Measurements from ENCODE around the gene PCP2.

Gene PCP2

DNA sequence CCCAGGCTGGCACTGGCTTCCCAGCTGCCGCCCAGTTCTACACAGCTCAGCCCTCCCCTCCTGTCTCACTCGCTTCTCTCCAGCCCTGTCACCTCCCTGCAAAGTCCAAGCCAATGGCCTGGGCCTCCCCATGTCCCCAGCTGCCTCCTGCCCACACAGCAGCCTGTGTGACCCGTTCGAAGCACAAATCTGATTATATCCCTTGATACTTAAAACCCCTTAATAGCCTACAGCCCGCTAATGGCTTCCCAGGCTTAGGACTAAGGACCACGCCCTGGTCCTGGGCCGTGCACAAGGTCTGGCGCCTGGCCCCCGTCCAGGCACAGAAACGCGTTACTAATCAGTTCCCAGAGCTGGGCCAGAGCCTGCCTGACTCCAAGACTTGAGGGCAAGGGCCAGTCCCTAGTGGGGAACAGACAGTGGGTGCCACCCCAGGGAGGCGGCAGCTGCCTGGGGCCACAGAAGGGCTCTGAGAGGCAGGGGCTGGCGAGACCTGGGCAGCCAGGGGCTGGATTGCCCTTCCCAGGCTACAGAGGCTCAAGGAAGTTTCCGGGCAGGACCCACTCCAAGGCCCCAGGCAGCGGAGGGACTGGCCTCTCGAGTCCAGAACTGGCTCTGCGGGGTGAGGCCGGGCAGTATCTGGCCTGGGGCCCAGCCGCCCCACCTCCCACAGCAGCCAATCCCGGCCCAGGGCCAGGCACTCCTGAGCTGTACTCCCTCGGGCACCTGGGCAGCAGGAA is 14.6 kb downstream of the PCP2 start:
- no peak for DNase-seq

DNA sequence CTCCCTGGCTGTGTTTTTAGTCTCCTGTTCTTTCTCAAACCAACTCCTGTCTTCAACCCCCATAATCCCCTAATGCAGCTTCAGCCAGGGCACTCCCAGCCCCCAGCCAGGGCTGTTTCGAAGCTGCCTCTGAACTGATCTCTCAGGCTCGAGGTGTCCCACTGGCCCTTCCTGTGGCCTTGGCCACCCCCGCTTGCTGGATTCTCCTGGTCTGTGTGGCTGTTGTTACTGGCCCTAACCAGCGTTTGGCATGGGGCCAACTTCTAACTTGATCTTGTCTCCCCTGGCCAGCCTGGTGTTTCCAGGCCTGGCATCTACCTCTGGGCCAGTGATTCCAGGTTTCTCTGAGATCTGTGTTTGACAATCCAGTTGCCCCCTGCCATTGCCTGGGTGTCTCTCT is 15.2 kb downstream of the PCP2 start:
- DNase-seq = no peak

GRCh38 chr19:7617735-7618134 is 15.8 kb downstream of the PCP2 start:
- no peak for DNase-seq

- DNase-seq = no peak
Measured at GRCh38 chr19:7617172-7617571, 16.3 kb downstream of the PCP2 start.

GRCh38 chr19:7614859-7615741 is 18.4 kb downstream of the PCP2 start:
- no peak for DNase-seq

DNA sequence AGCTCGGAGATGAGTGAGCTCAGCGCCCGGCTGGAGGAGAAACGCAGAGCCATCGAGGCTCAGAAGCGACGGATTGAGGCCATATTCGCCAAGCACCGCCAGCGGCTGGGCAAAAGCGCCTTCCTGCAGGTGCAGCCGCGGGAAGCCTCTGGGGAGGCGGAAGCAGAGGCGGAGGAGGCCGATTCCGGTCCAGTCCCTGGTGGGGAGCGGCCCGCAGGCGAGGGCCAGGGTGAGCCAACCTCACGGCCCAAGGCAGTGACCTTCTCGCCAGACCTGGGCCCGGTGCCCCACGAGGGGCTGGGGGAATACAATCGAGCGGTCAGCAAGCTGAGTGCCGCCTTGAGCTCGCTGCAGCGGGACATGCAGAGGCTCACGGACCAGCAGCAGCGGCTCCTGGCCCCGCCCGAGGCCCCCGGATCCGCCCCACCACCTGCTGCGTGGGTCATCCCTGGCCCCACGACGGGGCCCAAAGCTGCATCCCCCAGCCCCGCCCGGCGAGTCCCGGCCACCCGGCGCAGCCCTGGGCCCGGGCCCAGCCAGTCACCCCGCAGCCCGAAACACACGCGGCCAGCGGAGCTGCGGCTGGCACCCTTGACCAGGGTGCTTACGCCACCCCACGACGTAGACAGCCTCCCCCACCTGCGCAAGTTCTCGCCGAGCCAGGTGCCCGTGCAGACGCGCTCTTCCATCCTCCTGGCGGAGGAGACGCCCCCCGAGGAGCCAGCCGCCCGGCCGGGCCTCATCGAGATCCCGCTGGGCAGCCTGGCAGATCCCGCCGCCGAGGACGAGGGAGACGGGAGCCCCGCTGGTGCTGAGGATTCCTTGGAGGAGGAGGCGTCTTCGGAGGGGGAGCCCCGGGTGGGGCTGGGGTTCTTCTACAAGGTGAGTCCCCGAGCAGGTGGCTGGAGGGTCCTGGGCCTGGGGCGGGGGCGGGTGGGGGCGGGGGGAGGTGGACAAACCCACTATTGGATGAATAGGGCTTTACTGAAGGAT is 20.9 kb downstream of the PCP2 start:
- DNase-seq = no peak

GRCh38 chr19:7611541-7612279 is 21.8 kb downstream of the PCP2 start:
- DNase-seq = no peak

GRCh38 chr19:7610491-7611240 is 22.9 kb downstream of the PCP2 start:
- DNase-seq = no peak

- DNase-seq = no peak
Measured at GRCh38 chr19:7607874-7608560, 25.5 kb downstream of the PCP2 start.

DNA sequence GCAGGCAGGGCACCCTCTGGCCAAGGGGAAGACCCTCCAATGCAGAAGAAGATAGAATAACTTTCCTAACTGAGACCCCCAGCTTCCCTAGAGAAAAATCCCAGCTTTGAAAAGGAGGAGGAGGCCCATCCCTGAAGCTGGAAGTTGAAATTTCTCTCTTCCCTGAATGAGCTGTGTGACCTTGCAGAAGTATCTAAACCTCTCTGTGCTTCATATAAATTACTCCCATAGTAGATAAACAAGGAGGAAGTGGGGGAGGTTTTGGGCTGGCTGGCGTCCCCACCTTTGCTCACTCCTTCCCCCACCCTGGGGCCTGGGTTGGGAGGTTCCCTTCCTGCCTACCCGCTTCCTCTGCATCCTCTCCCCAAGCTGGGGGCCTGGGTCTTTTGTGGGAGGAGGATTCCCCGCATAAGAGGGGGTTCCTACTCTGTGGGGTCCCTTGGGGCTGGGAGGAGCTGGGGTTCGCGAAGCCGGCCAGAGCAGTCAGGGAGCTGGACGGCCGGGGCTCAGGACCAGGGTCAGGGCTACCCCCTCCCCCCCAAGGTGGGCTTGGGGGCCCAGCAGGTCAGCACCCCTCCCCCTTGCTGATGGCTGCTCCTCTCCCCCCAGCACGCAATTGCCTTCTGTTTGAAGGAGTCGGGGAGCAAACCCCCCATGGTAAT is 26.2 kb downstream of the PCP2 start:
- DNase-seq = no peak

GRCh38 chr19:7606289-7606688 is 27.2 kb downstream of the PCP2 start:
- no peak for DNase-seq

- no peak for DNase-seq
Measured at GRCh38 chr19:7605490-7606222, 27.9 kb downstream of the PCP2 start.

DNA sequence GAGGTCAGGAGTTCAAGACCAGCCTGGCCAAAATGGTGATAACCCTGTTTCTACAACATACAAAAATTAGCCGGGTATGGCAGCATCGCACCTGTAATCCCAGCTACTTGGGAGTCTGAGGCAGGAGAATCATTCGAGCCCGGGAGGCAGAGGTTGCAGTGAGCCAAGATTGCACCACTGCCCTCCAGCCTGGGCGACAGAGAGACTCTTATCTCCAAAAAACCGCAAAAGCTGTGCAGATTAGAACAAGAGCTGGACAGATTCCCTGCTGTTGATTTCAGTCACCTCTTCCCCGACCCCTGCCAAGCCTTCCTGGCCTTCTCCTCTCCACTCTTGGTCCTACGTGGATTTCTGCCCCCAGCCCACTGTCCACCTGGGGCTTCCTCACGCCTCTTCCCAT is 29.6 kb downstream of the PCP2 start:
- DNase-seq = no peak

GRCh38 chr19:7602935-7603497 is 30.5 kb downstream of the PCP2 start:
- no peak for DNase-seq

DNA sequence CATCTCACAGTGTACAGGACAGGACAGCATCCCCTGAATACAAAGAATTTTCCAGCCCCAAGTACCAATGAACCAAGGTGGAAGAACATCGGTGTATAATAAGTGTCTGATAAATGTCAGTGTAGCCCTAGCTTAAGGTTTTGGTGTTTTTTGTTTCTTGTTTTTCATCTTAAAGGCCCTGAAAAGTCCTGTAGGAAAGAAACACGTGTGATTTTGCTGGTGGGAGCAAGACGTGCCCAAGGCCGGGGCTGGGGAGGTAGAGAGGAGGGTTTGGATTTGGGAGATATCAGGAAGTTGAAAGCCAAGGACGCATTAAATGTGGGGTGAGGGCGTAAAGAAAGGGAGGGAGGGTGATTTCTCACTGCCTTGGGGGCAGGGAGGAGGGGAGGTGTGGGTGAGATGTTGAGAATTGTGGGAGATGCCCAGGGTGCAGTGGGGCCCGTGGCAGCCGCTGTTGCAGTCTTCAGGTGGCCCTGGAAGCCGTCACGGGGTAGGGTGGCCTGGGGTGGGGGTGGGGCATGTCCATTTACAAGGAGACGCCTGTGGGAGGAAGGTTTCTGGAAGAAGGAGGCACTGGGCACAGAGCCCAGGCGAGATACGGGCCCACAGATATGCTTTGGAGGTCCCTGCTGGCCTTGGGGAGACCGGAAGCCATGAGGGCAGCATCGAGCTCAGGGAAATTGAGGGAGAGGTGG is 31.1 kb downstream of the PCP2 start:
- no peak for DNase-seq

DNA sequence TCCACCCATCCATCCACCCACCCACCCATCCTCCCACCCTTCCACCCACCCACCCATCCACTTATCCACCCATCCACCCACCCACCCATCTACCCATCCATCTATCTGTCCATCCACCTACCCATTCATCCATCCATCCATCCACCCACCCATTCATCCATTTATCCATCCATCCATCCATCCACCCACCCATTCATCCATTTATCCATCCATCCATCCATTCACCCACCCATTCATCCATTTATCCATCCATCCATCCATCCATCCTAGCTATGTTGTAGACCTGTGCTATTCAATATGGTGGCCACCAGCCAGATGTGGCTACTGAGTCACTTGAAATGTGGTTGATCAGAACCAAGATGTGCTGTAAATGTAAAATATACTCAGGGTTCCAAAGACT is 32.8 kb downstream of the PCP2 start:
- no peak for DNase-seq

- no peak for DNase-seq
Measured at GRCh38 chr19:7598180-7598579, 35.3 kb downstream of the PCP2 start.

GRCh38 chr19:7597689-7598088 is 35.8 kb downstream of the PCP2 start:
- no peak for DNase-seq
